Nephron (organoid): Measurements from ENCODE around the gene MMADHC.
A peak's percentile ranks its signal among the peaks of the same experiment; 100 is the strongest.

ENCODE experiments used
- H3K27ac Mint-ChIP-seq, 3 experiments: 2 replicates each; pipeline ENCODE4 v1.8.0; 2020; ENCODE audit warnings: mixed read lengths in 3 of 3, mild to moderate bottlenecking in 2 of 3, moderate library complexity in 1 of 3
- H3K27me3 Mint-ChIP-seq: 2 replicates; pipeline ENCODE4 v1.8.0; 2021; ENCODE audit warnings: low read depth, mild to moderate bottlenecking, moderate library complexity, mixed read lengths
- H3K36me3 Mint-ChIP-seq: 2 replicates; pipeline ENCODE4 v1.8.0; 2020; ENCODE audit warnings: low read depth, mixed read lengths
- H3K4me1 Mint-ChIP-seq: 2 replicates; pipeline ENCODE4 v1.8.0; 2020; ENCODE audit warnings: mixed read lengths
- H3K4me3 Mint-ChIP-seq, 3 experiments: 2 replicates each; pipeline ENCODE4 v1.8.0; 2020; ENCODE audit warnings: mild to moderate bottlenecking in 3 of 3, mixed read lengths in 3 of 3, moderate library complexity in 2 of 3
- H3K9me3 Mint-ChIP-seq: 2 replicates; pipeline ENCODE4 v1.8.0; 2020; ENCODE audit warnings: mixed read lengths
- TF ChIP-seq, protein P1 (sequence below), 3 experiments: fragments of 200-600 bp; sonication (generic); IDR thresholded peaks; one replicate each; pipeline ENCODE4 v1.5.0; 2021; ENCODE audit warnings: antibody characterized with exemption in 3 of 3; ENCODE audit not compliant: unreplicated experiment in 3 of 3

The MMADHC gene

GRCh38 chr2:149597668-149598326 lies 10.2 kb upstream of the MMADHC start:
- Mint-ChIP-seq H3K36me3 (peaks cover 13% of the 10 kb centered on the region), H3K27me3 (no peaks in the 10 kb centered on the region), H3K4me3 (peak overlapping the region; percentile 42 to 76 (median 59)), H3K27ac (peak overlapping the region; percentile 18 to 64 (median 42)), H3K9me3 (peaks cover 19% of the 10 kb centered on the region), H3K4me1 (peaks cover 15% of the 10 kb centered on the region)
- TF ChIP-seq, protein P1, sequence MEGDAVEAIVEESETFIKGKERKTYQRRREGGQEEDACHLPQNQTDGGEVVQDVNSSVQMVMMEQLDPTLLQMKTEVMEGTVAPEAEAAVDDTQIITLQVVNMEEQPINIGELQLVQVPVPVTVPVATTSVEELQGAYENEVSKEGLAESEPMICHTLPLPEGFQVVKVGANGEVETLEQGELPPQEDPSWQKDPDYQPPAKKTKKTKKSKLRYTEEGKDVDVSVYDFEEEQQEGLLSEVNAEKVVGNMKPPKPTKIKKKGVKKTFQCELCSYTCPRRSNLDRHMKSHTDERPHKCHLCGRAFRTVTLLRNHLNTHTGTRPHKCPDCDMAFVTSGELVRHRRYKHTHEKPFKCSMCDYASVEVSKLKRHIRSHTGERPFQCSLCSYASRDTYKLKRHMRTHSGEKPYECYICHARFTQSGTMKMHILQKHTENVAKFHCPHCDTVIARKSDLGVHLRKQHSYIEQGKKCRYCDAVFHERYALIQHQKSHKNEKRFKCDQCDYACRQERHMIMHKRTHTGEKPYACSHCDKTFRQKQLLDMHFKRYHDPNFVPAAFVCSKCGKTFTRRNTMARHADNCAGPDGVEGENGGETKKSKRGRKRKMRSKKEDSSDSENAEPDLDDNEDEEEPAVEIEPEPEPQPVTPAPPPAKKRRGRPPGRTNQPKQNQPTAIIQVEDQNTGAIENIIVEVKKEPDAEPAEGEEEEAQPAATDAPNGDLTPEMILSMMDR (IDR thresholded peaks at IDR 0.05; ENCODE audit: unreplicated experiment in 3 of 3): peak; percentile 80 to 86 (median 80)

DNA sequence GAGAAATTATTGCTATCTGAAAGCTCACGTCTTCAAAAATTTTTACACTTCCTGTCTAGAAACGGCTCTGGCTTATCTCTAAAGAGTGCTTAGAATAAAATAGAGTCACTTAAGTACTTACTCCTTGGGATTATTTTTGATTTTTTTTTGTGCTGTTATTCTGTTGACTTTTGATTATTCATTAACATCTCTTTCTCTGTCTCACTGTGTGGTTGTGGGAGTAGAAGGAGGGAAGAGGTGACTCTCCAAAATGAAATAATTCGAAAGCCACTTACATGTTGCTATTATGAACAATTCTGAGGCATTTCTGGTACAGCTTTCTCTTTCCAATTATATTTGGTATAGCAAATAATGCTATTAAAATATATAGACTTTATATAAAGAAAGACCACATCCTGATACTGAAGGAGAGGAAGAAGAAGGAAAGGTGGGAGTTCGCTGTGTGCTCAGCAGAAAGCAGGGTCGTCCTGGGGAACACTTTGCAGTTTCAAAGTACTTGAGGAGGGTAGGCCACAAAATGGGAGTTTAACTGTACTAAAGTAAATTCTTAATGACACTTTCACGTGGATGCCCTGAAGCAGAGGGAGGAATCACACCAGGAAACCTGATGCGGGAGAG lies 9.6 kb upstream of the MMADHC start:
- H3K4me1 Mint-ChIP-seq: peaks cover 15% of the 10 kb centered on the region
- H3K36me3 Mint-ChIP-seq: peaks cover 13% of the 10 kb centered on the region
- peak overlapping the region; percentile 18 to 64 (median 42) for H3K27ac Mint-ChIP-seq
- TF ChIP-seq, protein P1 (IDR thresholded peaks at IDR 0.05; ENCODE audit: unreplicated experiment in 3 of 3): no peak
- no peaks in the 10 kb centered on the region for H3K27me3 Mint-ChIP-seq
- H3K9me3 Mint-ChIP-seq: peaks cover 19% of the 10 kb centered on the region
- peak overlapping the region; percentile 42 to 76 (median 59) for H3K4me3 Mint-ChIP-seq

DNA sequence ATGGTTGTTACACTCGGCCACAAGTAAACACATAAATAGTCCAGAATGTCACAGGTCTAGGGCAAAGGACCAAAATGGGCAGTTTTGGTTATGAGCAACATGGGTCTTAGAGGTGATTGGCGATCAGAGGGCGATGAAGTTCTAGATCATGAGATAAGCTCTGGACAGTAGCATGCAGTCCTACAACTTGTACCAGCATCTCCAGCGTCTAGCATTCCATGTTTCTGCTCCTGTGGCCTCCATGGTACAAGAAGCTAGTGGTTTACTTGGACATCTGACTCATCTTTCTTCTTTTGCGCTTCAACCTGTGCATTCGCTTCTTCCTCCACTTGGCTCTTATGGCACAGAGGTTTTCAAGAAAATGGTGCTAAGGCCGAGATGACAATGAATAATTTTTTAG lies 8.9 kb upstream of the MMADHC start:
- TF ChIP-seq, protein P1 (IDR thresholded peaks at IDR 0.05; ENCODE audit: unreplicated experiment in 3 of 3): no peak
- peaks cover 12% of the 10 kb centered on the region for H3K9me3 Mint-ChIP-seq
- H3K27me3 Mint-ChIP-seq: peaks cover 3% of the 10 kb centered on the region
- no peak overlapping the region for H3K4me3 Mint-ChIP-seq
- H3K4me1 Mint-ChIP-seq: peaks cover 15% of the 10 kb centered on the region
- H3K27ac Mint-ChIP-seq: no peak overlapping the region
- peaks cover 10% of the 10 kb centered on the region for H3K36me3 Mint-ChIP-seq

DNA sequence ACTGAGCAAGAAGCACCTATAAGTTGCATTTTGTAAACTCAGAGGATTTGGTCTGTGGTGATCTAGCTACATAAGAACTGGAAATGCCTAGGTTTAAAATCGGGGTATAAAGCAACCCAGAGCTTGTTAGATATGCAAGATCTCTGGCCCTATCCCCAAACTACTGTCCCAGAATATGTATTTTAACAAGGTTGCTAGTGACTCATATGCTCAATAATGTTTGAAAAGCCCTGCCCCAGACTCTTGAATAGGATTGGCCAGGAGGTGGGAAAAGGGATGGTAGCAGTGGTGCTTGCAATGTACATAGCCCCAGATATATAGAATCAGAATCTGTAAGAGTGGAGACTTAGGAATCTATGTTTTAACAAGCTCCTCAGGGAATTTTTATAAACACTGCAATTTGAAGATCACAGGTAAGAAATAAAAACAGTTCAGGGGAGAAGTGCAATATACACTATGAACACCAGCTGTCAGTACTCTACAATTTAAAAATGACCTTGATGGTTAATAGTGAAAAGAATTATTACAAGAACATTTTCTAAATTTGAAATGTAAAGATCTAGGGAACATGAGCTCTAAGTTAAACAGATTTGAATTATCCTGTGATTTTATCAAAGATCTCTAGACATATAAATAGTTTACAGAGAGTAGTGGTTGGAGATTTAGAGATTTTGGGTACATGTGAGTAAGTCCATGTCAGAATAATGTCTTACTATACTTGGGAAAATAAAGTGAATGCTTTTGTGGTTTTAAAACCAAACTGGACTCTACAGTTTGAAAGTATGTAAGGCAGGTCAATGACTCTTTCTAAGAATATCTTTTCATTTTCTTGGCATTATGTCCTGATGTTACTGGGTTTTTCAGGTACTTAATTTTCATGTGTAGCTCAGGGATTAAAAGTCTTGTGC lies 7.7 kb upstream of the MMADHC start:
- TF ChIP-seq, protein P1 (IDR thresholded peaks at IDR 0.05; ENCODE audit: unreplicated experiment in 3 of 3): peak; percentile 38 to 53 (median 45)
- Mint-ChIP-seq H3K4me3 (no peak overlapping the region), H3K4me1 (peaks cover 15% of the 10 kb centered on the region), H3K36me3 (peaks cover 2% of the 10 kb centered on the region), H3K9me3 (peaks cover 5% of the 10 kb centered on the region), H3K27me3 (peaks cover 3% of the 10 kb centered on the region), H3K27ac (no peak overlapping the region)

GRCh38 chr2:149594411-149594810 lies 6.8 kb upstream of the MMADHC start:
- H3K4me3 Mint-ChIP-seq: no peak overlapping the region
- TF ChIP-seq, protein P1 (IDR thresholded peaks at IDR 0.05; ENCODE audit: unreplicated experiment in 3 of 3): no peak
- no peaks in the 10 kb centered on the region for H3K36me3 Mint-ChIP-seq
- H3K4me1 Mint-ChIP-seq: peaks cover 15% of the 10 kb centered on the region
- no peak overlapping the region for H3K27ac Mint-ChIP-seq
- H3K27me3 Mint-ChIP-seq: peaks cover 3% of the 10 kb centered on the region
- H3K9me3 Mint-ChIP-seq: no peaks in the 10 kb centered on the region
